CD14-positive monocyte (primary cell): ENCODE results near the gene ECHDC3. TPM values are rescaled to one million over a fixed set of nuclear protein-coding genes. Genes with fewer than 3 reads are reported as not detected.

Experiments used
- DNase-seq, 3 donors: peaks; one replicate each; pipeline ENCODE4 v3.0.0-alpha.2; 2011 to 2022
- H2AFZ ChIP-seq: 2 replicates; pipeline ENCODE4 v1.6.0; 2012; ENCODE audit warnings: mild to moderate bottlenecking, low read depth, low read length, inconsistent platforms; ENCODE audit not compliant: insufficient read depth, poor library complexity, severe bottlenecking
- H3K27ac ChIP-seq, 2 donors: 1 replicate in 1 of 2; 2 replicates in 1 of 2; pipeline ENCODE4 v1.5.1; 2012 to 2013; ENCODE audit warnings: low read length in 2 of 2, control low read depth in 1 of 2, inconsistent platforms in 1 of 2, low read depth in 1 of 2, mild to moderate bottlenecking in 1 of 2
- H3K27me3 ChIP-seq, 2 donors: one replicate each; pipeline versions ENCODE4 v1.6.0 to v1.6.1; 2011 to 2013; ENCODE audit warnings: low read length in 2 of 2; ENCODE audit not compliant: control insufficient read depth in 2 of 2, insufficient read depth in 2 of 2
- H3K36me3 ChIP-seq, 2 donors: replicated peaks in 1 of 2; 1 replicate in 1 of 2; 2 replicates in 1 of 2; pipeline versions ENCODE4 v1.5.1 to v1.6.1; 2012 to 2013; ENCODE audit warnings: low read length in 2 of 2, control low read depth in 1 of 2, inconsistent platforms in 1 of 2, mild to moderate bottlenecking in 1 of 2; ENCODE audit not compliant: insufficient read depth in 2 of 2, control insufficient read depth in 1 of 2
- H3K4me1 ChIP-seq, 2 donors: 1 replicate in 1 of 2; 2 replicates in 1 of 2; pipeline versions ENCODE4 v1.5.1 to v1.6.1; 2012 to 2013; ENCODE audit warnings: low read length in 2 of 2, control low read depth in 1 of 2, inconsistent platforms in 1 of 2, mild to moderate bottlenecking in 1 of 2, moderate library complexity in 1 of 2; ENCODE audit not compliant: insufficient read depth in 2 of 2, control insufficient read depth in 1 of 2
- H3K4me2 ChIP-seq: replicated peaks from 2 replicates; pipeline ENCODE3; 2012; ENCODE audit warnings: low read length, moderate library complexity, mild to moderate bottlenecking; ENCODE audit not compliant: poor library complexity, severe bottlenecking; ENCODE audit errors: extremely low read depth
- H3K4me3 ChIP-seq, 3 experiments: fragments of 200-600 bp in 1 of 3; sonication (generic) in 1 of 3; replicated peaks in 1 of 3; 1 replicate in 2 of 3; 2 replicates in 1 of 3; pipeline ENCODE4 v1.5.1; 2011 to 2013; ENCODE audit warnings: low read length in 3 of 3, mild to moderate bottlenecking in 3 of 3, control low read depth in 2 of 3, low read depth in 2 of 3, inconsistent platforms in 1 of 3, moderate library complexity in 1 of 3
- H3K79me2 ChIP-seq: 2 replicates; pipeline ENCODE4 v1.6.0; 2012; ENCODE audit warnings: mild to moderate bottlenecking, control low read depth, inconsistent platforms, low read length, moderate library complexity; ENCODE audit not compliant: insufficient read depth
- H3K9ac ChIP-seq: 2 replicates; pipeline ENCODE4 v1.6.0; 2017; ENCODE audit warnings: low read length, mild to moderate bottlenecking; ENCODE audit not compliant: insufficient read depth, poor library complexity, severe bottlenecking
- H3K9me3 ChIP-seq, 2 donors: replicated peaks in 1 of 2; 1 replicate in 1 of 2; 2 replicates in 1 of 2; pipeline versions ENCODE4 v1.5.1 to v1.6.1; 2012 to 2013; ENCODE audit warnings: low read length in 2 of 2, control low read depth in 1 of 2; ENCODE audit not compliant: control insufficient read depth in 1 of 2, insufficient read depth in 1 of 2
- H4K20me1 ChIP-seq: 2 replicates; pipeline ENCODE4 v1.6.0; 2012; ENCODE audit warnings: mild to moderate bottlenecking, low read length, control low read depth, moderate library complexity; ENCODE audit not compliant: insufficient read depth
- H3K27ac Mint-ChIP-seq, 7 donors: one replicate each; pipeline ENCODE4 v1.8.0; 2020; ENCODE audit warnings: mild to moderate bottlenecking in 7 of 7, mixed read lengths in 7 of 7, moderate library complexity in 6 of 7, inconsistent platforms in 2 of 7
- H3K27me3 Mint-ChIP-seq, 3 donors: one replicate each; pipeline ENCODE4 v1.8.0; 2021 to 2022; ENCODE audit warnings: low read depth in 3 of 3, mild to moderate bottlenecking in 3 of 3, mixed read lengths in 3 of 3, moderate library complexity in 3 of 3, inconsistent platforms in 1 of 3
- H3K36me3 Mint-ChIP-seq, 2 donors: one replicate each; pipeline ENCODE4 v1.8.0; 2020; ENCODE audit warnings: mixed read lengths in 2 of 2, inconsistent platforms in 1 of 2, mild to moderate bottlenecking in 1 of 2
- H3K4me1 Mint-ChIP-seq: one replicate; pipeline ENCODE4 v1.8.0; 2020; ENCODE audit warnings: mild to moderate bottlenecking, mixed read lengths
- H3K4me3 Mint-ChIP-seq, 2 donors: one replicate each; pipeline ENCODE4 v1.8.0; 2020; ENCODE audit warnings: mild to moderate bottlenecking in 2 of 2, mixed read lengths in 2 of 2, moderate library complexity in 1 of 2
- H3K9me3 Mint-ChIP-seq, 7 donors: one replicate each; pipeline ENCODE4 v1.8.0; 2020 to 2022; ENCODE audit warnings: mixed read lengths in 7 of 7, mild to moderate bottlenecking in 6 of 7, moderate library complexity in 6 of 7, inconsistent platforms in 2 of 7
- CTCF ChIP-seq: fragments of 200-600 bp; IDR thresholded peaks from one replicate; pipeline ENCODE4 v1.8.0; 2022; ENCODE audit warnings: antibody characterized with exemption, mild to moderate bottlenecking
- WGBS: methylation state at CpG from one replicate; pipeline ENCODE4 v1.1.5; 2013; ENCODE audit warnings: missing lambda C conversion rate; ENCODE audit not compliant: insufficient coverage; 5-methylcytosine and 5-hydroxymethylcytosine counted together
- intact Hi-C, 2 donors: fragments of 100-400 bp; cut with micrococcal nuclease; formaldehyde crosslinking; loops; one replicate each; pipeline versions ENCODE4 v1.15.0 to v1.15.1; 2023
- polyA plus RNA-seq, 3 donors: library from polyadenylated mRNA; depleted of rRNA in 1 of 3; unstranded in 2 of 3; stranded (reverse) in 1 of 3; fragments of 300-500 nt in 2 of 3; fragments of >200 nt in 1 of 3; fragmentation: Illumina TruSeq in 2 of 3; gene quantifications; 1 replicate in 2 of 3; 2 replicates in 1 of 3; pipeline ENCODE4 v1.2.3, GENCODE V29; 2012 to 2021

The ECHDC3 gene
- polyA plus RNA-seq, 3 donors = 9.2 to 10.6 (median 9.4) TPM

- H3K9me3 Mint-ChIP-seq = peaks cover 0 to 2% (median 0%) of the 10 kb centered on the region in 7 donors
- Histone ChIP-seq H3K79me2 (no peaks in the 10 kb centered on the region), H3K27me3 (no peaks in the 10 kb centered on the region), H3K27ac (no peak overlapping the region), H3K9ac (no peak overlapping the region), H3K4me3 (no peak overlapping the region), H2AFZ (no peak overlapping the region), H3K4me1 (peaks cover 11 to 15% of the 10 kb centered on the region in 2 donors), H3K36me3 (no peaks in the 10 kb centered on the region), H3K9me3 (no peaks in the 10 kb centered on the region), H4K20me1 (no peaks in the 10 kb centered on the region), H3K4me2 (no peak overlapping the region)
- peaks cover 15% of the 10 kb centered on the region for H3K4me1 Mint-ChIP-seq
- DNase-seq = no peak
- H3K4me3 Mint-ChIP-seq = no peak overlapping the region
- intact Hi-C loops = no loop called here
- no peak for TF ChIP-seq CTCF
- 95% methylated on average over 12 of the region's 13 CpGs for WGBS
- peaks cover 0 to 2% (median 1%) of the 10 kb centered on the region in 3 donors for H3K27me3 Mint-ChIP-seq
- H3K27ac Mint-ChIP-seq = no peak overlapping the region
- H3K36me3 Mint-ChIP-seq = no peaks in the 10 kb centered on the region
Measured at GRCh38 chr10:11810313-11810766, 68.2 kb downstream of the ECHDC3 start.

GRCh38 chr10:11810973-11811372 is 68.8 kb downstream of the ECHDC3 start:
- H3K4me1 ChIP-seq = peaks cover 11 to 15% of the 10 kb centered on the region in 2 donors
- Mint-ChIP-seq H3K36me3 (no peaks in the 10 kb centered on the region), H3K27me3 (peaks cover 0 to 1% (median 1%) of the 10 kb centered on the region in 3 donors), H3K4me1 (peaks cover 15% of the 10 kb centered on the region), H3K27ac (no peak overlapping the region), H3K9me3 (peaks cover 0 to 2% (median 0%) of the 10 kb centered on the region in 7 donors), H3K4me3 (no peak overlapping the region)
- no peaks in the 10 kb centered on the region for H3K36me3 ChIP-seq
- H3K4me2 ChIP-seq = no peak overlapping the region
- H3K27ac ChIP-seq = no peak overlapping the region
- H3K27me3 ChIP-seq = no peaks in the 10 kb centered on the region
- H4K20me1 ChIP-seq = no peaks in the 10 kb centered on the region
- DNase-seq = no peak
- TF ChIP-seq CTCF = no peak
- H3K9me3 ChIP-seq = no peaks in the 10 kb centered on the region
- no peak overlapping the region for H3K4me3 ChIP-seq
- 92% methylated on average over 5 of the region's 6 CpGs for WGBS
- intact Hi-C loops = no loop called here
- no peaks in the 10 kb centered on the region for H3K79me2 ChIP-seq
- H2AFZ ChIP-seq = no peak overlapping the region
- H3K9ac ChIP-seq = no peak overlapping the region
